ENCODE data around the gene WWTR1. TPM values are rescaled to one million over a fixed set of nuclear protein-coding genes. Genes with fewer than 3 reads are reported as not detected.

WWTR1 gene
- total and polyA plus RNA-seq, 2 of the 4 experiments (the other 2 are of a cell fraction) = 38.9 to 65.3 TPM

- POLR2A ChIA-PET (ENCODE audit: unreplicated experiment) = interaction anchor here (0.5 to 1.4 kb wide), 3 partner anchors 12 to 23 kb away, joined by 3 to 5 read pairs (median 3); partner anchors contain the start of gene WWTR1
- Histone ChIP-seq H3K9ac (ENCODE audit: low read depth, low read length) (peak overlapping the region; percentile 64), H3K9me1 (ENCODE audit: insufficient read depth, low read length) (peaks cover 11% of the 10 kb centered on the region), H2AK9ac (replicated peaks; ENCODE audit: low read depth, low read length, poor library complexity) (no peak overlapping the region), H3K14ac (replicated peaks; ENCODE audit: low read depth, low read length) (peak overlapping the region; percentile 66), H2AK5ac (ENCODE audit: low read depth, low read length) (peak overlapping the region; percentile 54; the same call in 1 of the 2 replicates), H2AFZ (replicated peaks; ENCODE audit: low read length, poor library complexity) (no peak overlapping the region), H3K4me2 (ENCODE audit: low read depth, low read length) (peak overlapping the region; percentile 71), H4K20me1 (ENCODE audit: insufficient read depth, low read length) (peaks cover 31% of the 10 kb centered on the region), H3K4me3 (ENCODE audit: insufficient read depth, low read depth, low read length) (peak overlapping the region; percentile 35; the same call in 1 of the 2 replicates), H4K91ac (ENCODE audit: insufficient read depth, low read depth, low read length) (peak overlapping the region; percentile 65), H2BK5ac (ENCODE audit: low read depth, low read length, poor library complexity, severe bottlenecking) (peak overlapping the region; percentile 47), H3K4me1 (ENCODE audit: control insufficient read depth, insufficient read depth, low read length) (peaks cover 16% of the 10 kb centered on the region), H3K4ac (ENCODE audit: low read depth, low read length) (peak overlapping the region; percentile 71), H3K9me3 (ENCODE audit: control insufficient read depth, insufficient read depth, low read length) (no peaks in the 10 kb centered on the region), H4K8ac (ENCODE audit: low read depth in 2 of 2, low read length in 2 of 2) (peak overlapping the region; percentile 18 to 90), H3K36me3 (ENCODE audit: control insufficient read depth, insufficient read depth, low read length) (no peaks in the 10 kb centered on the region), H2BK20ac (ENCODE audit: low read depth, low read length) (peak overlapping the region; percentile 77), H3K79me1 (ENCODE audit: low read depth in 1 of 2, low read length in 2 of 2) (peaks cover 12 to 56% of the 10 kb centered on the region in 2 experiments), H4K5ac (ENCODE audit: low read depth, low read length) (peak overlapping the region; percentile 13), H2BK15ac (ENCODE audit: low read depth, low read length) (peak overlapping the region; percentile 76; the same call in 1 of the 3 replicates), H3K23ac (ENCODE audit: low read depth, low read length) (peak overlapping the region; percentile 78; the same call in 1 of the 2 replicates), H3K27ac (ENCODE audit: insufficient read depth, low read length) (peak overlapping the region; percentile 95), H3K56ac (ENCODE audit: extremely low read depth, insufficient read depth, low read length) (peak overlapping the region; percentile 78), H3K27me3 (ENCODE audit: control insufficient read depth, insufficient read depth, low read length) (no peaks in the 10 kb centered on the region), H2BK120ac (ENCODE audit: low read depth, low read length) (peak overlapping the region; percentile 87), H3K18ac (ENCODE audit: low read depth, low read length) (peak overlapping the region; percentile 56)
- no TSS peak for BruUV-seq (replicated peaks)
- TF ChIP-seq RCOR1 (IDR thresholded peaks at IDR 0.05; ENCODE audit: insufficient replicate concordance, low read length) (no peak), SMC3 (IDR thresholded peaks at IDR 0.05; ENCODE audit: low read depth, low read length) (no peak), POLR2A (IDR thresholded peaks at IDR 0.05; ENCODE audit: low read depth, low read length) (no peak)
- DNase-seq (no peak), ATAC-seq (ENCODE audit: low read depth) (peak; percentile 28)
- CTCF ChIA-PET = interaction anchor here (0.6 to 1.5 kb wide), 2 partner anchors 66 to 96 kb away, joined by 4 read pairs; no protein-coding TSS in a partner anchor
- WGBS, 2 experiments (ENCODE audit: extremely low coverage in 2 of 2, insufficient read length in 1 of 2) = no CpG with 5 or more reads among the region's 2 CpGs
- dilution Hi-C loops (cut with HindIII; ENCODE audit: low sequenced_read_pairs, unreplicated experiment) (no loop called here), intact Hi-C loops (cut with micrococcal nuclease) (loop anchor here (5.0 kb wide), 1 partner anchor 62 kb away; no protein-coding TSS in a partner anchor), in situ Hi-C loops (cut with MboI; ENCODE audit: low sequenced_read_pairs) (no loop called here)
Observed at GRCh38 chr3:149639093-149639486, 18.7 kb downstream of the WWTR1 start.

All from IMR-90 (cell line).